GM12801 (cell line): ENCODE results near the gene TCL1B.

ENCODE experiments used
- CTCF ChIP-seq: IDR thresholded peaks from one replicate; pipeline ENCODE4 v1.5.1; 2011; ENCODE audit warnings: control low read depth; ENCODE audit not compliant: insufficient read length; ENCODE audit errors: extremely low read depth

The TCL1B gene

DNA sequence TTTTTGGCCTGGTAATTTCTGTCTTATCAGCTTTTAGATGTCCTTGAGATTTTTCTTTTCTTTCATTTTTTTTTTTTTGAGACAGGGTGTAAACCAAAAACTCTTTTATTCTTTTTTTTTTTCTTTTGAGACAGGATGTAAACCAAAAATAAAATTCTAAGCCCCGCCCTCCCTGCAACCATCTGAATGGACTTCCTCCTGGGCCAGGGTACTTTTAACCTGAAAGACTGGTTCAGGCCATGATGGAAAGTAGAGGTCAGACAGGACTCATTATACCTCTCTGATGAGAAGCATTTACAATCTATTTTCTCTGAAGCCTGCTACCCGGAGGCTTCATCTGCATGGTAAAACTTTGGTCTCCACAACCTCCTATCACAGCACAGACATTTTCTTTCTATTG lies 33.5 kb upstream of the TCL1B start:
- no peak for TF ChIP-seq CTCF

DNA sequence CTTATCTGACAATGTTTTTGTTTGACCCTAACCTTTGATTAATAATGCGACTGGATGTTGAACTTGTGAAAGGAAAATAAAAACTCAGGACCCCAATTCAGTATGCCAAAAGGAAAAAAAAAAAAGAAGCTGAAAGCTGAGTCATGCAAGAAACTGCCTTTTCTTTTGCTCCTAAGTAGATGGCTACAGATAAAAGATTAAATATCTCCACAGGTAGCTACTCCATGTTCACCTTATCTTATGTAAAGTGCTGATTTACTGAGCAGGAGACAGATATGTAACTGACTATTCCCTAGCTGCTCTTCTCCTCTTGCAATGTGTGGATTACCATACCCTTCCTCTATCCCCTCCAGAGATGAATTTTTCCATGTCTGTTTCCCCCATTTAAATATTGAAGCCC lies 30.8 kb upstream of the TCL1B start:
- TF ChIP-seq CTCF = no peak

DNA sequence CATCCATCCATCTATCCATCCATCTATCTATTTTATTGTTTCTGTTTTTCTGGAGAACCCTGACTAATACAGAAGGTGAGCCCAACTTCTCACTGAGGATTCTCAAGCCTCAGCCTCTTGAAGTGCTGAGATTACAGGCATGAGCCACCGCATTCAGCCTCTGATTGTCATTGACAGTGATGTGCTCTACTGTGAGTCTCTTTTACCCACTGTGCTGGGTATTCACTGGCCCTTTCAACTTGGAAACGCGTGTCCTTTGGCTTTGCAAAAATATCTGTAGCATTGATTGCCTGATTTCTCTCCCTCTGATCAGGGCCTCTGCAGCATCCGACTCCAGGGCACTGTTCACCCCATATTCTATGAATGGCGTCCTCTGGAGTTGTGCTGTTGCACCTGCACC lies 29.6 kb upstream of the TCL1B start:
- no peak for TF ChIP-seq CTCF

DNA sequence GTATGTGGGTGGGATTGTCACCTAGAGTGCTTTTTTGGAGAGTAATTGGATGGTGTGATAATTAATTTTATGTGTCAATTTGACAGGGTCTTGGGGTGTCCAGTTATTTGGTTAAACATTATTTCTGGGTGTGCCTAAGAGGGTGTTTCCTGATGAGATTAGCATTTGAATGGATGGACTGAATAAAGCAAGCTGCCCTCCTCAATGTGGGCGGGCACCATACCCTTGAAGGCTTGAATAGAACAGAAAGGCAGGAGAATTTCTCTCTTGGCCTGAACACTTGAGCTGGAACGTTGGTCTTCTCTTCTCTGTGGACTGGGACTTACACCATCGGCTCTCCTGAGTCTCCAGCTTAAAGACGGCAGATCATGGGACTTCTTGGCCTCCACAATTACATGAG lies 28.8 kb upstream of the TCL1B start:
- no peak for TF ChIP-seq CTCF

DNA sequence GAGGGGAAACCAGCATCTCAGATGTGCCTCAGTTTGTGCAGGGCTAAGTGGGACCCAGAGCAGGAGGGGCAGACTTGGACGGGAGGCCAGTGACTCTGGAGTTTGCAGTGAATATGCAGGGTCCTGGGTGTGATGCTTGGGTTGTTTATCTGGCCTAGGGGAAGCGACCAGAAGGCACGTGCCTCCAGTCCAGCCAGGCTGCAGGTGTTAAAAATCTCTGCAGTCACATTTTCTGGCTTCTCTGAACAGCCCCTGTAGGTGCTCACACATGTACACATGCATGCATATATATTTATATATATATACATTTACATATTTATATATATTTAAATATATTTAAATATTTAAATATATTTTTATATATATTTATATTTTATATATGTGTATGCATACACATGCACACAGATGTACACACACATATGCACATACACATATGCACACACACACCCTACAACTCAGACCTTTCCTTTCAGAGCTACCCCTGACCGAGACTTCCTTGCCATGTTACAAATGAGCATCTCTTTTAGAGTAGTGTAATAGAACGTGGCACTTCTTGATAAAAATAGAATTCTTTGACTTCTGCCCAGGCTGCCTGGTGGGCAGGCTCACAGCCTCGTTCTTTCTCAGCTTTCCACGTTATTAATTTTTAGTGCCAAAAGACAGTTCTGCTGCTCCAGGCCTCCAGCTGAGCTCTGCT lies 26.8 kb upstream of the TCL1B start:
- no peak for TF ChIP-seq CTCF

- TF ChIP-seq CTCF = no peak
These were observed 26.2 kb upstream of the TCL1B start for GRCh38 chr14:95659990-95660385.

DNA sequence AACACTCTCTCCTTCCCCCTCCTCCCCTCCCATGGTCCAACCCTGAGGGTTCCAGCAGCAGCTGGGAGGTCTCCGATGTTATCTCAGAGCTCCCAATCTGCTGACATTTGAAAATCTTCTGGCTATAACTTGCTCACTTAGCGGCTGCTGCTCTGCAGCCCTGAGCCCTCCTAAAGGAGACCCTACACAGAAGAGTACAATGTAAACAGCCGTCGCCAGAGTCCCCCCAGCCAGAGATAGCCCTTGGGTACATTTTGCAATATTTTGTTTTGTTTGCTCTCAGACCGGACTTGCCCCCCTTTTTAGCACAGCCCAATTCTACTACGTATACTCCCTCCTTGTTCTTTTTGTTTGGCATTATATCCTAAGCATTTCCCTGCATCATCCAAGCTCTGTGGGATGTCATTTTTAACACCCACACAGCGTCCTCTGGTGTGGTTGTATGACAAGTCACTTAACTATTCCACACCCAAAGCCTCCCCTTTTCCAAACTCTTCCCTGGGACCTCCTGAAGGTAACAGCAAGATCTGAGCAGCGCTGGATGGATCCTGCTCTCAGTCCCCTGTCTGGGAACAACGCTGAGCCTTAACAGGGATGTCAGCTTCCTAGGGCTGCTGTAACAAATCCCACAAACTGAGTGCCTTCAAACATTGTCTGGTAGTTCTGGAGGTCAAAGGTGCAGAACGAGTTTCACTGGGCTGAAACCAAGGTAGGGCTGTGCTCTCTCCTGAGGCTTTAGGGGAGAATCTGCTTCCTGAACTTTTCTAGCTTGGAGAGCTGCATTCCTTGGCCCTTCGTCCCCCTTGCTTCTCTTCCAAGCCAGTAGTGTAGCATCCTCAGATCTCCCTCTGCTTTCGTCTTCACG lies 25.3 kb upstream of the TCL1B start:
- TF ChIP-seq CTCF = no peak
